HepG2 (cell line): Measurements from ENCODE around the gene LTB4R. TPM values are rescaled to one million over a fixed set of nuclear protein-coding genes. Genes with fewer than 3 reads are reported as not detected.

Experiments
- CEBPG ChIP-seq: IDR thresholded peaks from 2 replicates; pipeline ENCODE4 v1.6.1; 2016
- CHCHD3 ChIP-seq: sonication (generic); formaldehyde crosslinking; IDR thresholded peaks from 2 replicates; pipeline ENCODE4 v1.8.0; 2022; ENCODE audit warnings: mild to moderate bottlenecking, missing genetic modification reagents, moderate library complexity
- ESRRA ChIP-seq: sonication (generic); formaldehyde crosslinking; IDR thresholded peaks from 2 replicates; pipeline ENCODE4 v1.5.1; 2020; ENCODE audit warnings: mild to moderate bottlenecking, low read depth, missing genetic modification reagents
- ETV5 ChIP-seq: IDR thresholded peaks from 2 replicates; pipeline ENCODE4 v1.6.1; 2018; ENCODE audit warnings: missing biosample characterization, missing genetic modification reagents, inconsistent platforms, borderline replicate concordance
- FIP1L1 ChIP-seq: fragments of 200-400 bp; formaldehyde crosslinking; IDR thresholded peaks from 2 replicates; pipeline ENCODE4 v1.6.1; 2018; ENCODE audit warnings: low read depth, mild to moderate bottlenecking, low read length, moderate library complexity, borderline replicate concordance; ENCODE audit not compliant: insufficient read depth
- HDAC1 ChIP-seq: sonication (generic); formaldehyde crosslinking; IDR thresholded peaks from 2 replicates; pipeline ENCODE4 v1.5.1; 2020; ENCODE audit warnings: mild to moderate bottlenecking, missing genetic modification reagents
- HDAC6 ChIP-seq: fragments of 200-600 bp; sonication (generic); IDR thresholded peaks from 2 replicates; pipeline ENCODE4 v1.7.0; 2017; ENCODE audit warnings: mild to moderate bottlenecking, antibody characterized with exemption, low read length, low read depth
- HES4 ChIP-seq: sonication (generic); formaldehyde crosslinking; IDR thresholded peaks from 2 replicates; pipeline ENCODE4 v1.9.0; 2021; ENCODE audit warnings: mild to moderate bottlenecking, missing genetic modification reagents, borderline replicate concordance
- HMG20B ChIP-seq: conservative IDR thresholded peaks from 2 replicates; pipeline ENCODE4 v1.6.1; 2016; ENCODE audit warnings: missing genetic modification reagents, missing compliant biosample characterization
- HOMEZ ChIP-seq: IDR thresholded peaks from 2 replicates; pipeline ENCODE4 v1.6.1; 2016; ENCODE audit warnings: low read depth
- IKZF5 ChIP-seq: IDR thresholded peaks from 2 replicates; pipeline ENCODE4 v1.6.1; 2018; ENCODE audit warnings: missing genetic modification reagents, mild to moderate bottlenecking, missing compliant biosample characterization
- KDM5B ChIP-seq: sonication (generic); formaldehyde crosslinking; IDR thresholded peaks from 2 replicates; pipeline ENCODE4 v1.4.0; 2020; ENCODE audit warnings: missing genetic modification reagents, mild to moderate bottlenecking, borderline replicate concordance
- MXD1 ChIP-seq: sonication (generic); formaldehyde crosslinking; IDR thresholded peaks from 2 replicates; pipeline ENCODE4 v1.4.0; 2020; ENCODE audit warnings: mild to moderate bottlenecking, missing genetic modification reagents
- NFIB ChIP-seq: sonication (generic); formaldehyde crosslinking; IDR thresholded peaks from 2 replicates; pipeline ENCODE4 v1.9.0; 2021; ENCODE audit warnings: missing genetic modification reagents, mild to moderate bottlenecking, borderline replicate concordance
- SOX13 ChIP-seq, 3 experiments: fragments of 450-650 bp in 1 of 3; sonication (generic) in 1 of 3; formaldehyde crosslinking in 1 of 3; IDR thresholded peaks in 2 of 3; conservative IDR thresholded peaks in 1 of 3; 2 replicates each; pipeline versions ENCODE4 v1.5.0 to v1.6.1; 2016 to 2020; ENCODE audit warnings: antibody characterized with exemption in 1 of 3, mild to moderate bottlenecking in 1 of 3, missing compliant biosample characterization in 1 of 3, missing genetic modification reagents in 1 of 3, moderate library complexity in 1 of 3
- TAF15 ChIP-seq: fragments of 200-400 bp; formaldehyde crosslinking; IDR thresholded peaks from one replicate; pipeline ENCODE4 v1.6.1; 2018; ENCODE audit warnings: mild to moderate bottlenecking, low read depth, low read length; ENCODE audit not compliant: poor library complexity, severe bottlenecking
- THAP9 ChIP-seq: sonication (generic); formaldehyde crosslinking; IDR thresholded peaks from 2 replicates; pipeline ENCODE4; 2020; ENCODE audit warnings: missing genetic modification reagents, mild to moderate bottlenecking, borderline replicate concordance
- XRCC5 ChIP-seq: fragments of 200-400 bp; formaldehyde crosslinking; optimal IDR thresholded peaks from 2 replicates; pipeline ENCODE3; 2017; ENCODE audit warnings: mild to moderate bottlenecking, low read length
- ZNF335 ChIP-seq: sonication (generic); formaldehyde crosslinking; IDR thresholded peaks from 2 replicates; pipeline ENCODE4 v1.4.0; 2020; ENCODE audit warnings: missing genetic modification reagents
- ZNF343 ChIP-seq: sonication (generic); formaldehyde crosslinking; IDR thresholded peaks from 2 replicates; pipeline ENCODE4 v1.4.0; 2020; ENCODE audit warnings: mild to moderate bottlenecking, missing genetic modification reagents
- ZNF709 ChIP-seq: sonication (generic); formaldehyde crosslinking; IDR thresholded peaks from 2 replicates; pipeline ENCODE4 v1.5.0; 2020; ENCODE audit warnings: mild to moderate bottlenecking, missing genetic modification reagents
- ZNF746 ChIP-seq: sonication (generic); formaldehyde crosslinking; IDR thresholded peaks from 2 replicates; pipeline ENCODE4 v1.8.0; 2022; ENCODE audit warnings: mild to moderate bottlenecking, missing genetic modification reagents
- ZSCAN25 ChIP-seq: sonication (generic); formaldehyde crosslinking; IDR thresholded peaks from 2 replicates; pipeline ENCODE4 v1.8.0; 2022; ENCODE audit warnings: mild to moderate bottlenecking, missing genetic modification reagents
- polyA plus RNA-seq, 8 experiments: library from polyadenylated mRNA; depleted of rRNA in 3 of 8; stranded (reverse) in 7 of 8; unstranded in 1 of 8; fragments of >200 nt; fragmentation: Illumina TruSeq in 4 of 8; extraction: Trizol in 4 of 8; gene quantifications; 2 replicates each; pipeline versions ENCODE4 v1.2.1 to v1.2.3, GENCODE V29; 2011 to 2016; ENCODE audit warnings: low read depth in 4 of 8, missing spikeins in 1 of 8, mixed read lengths in 1 of 8; ENCODE audit not compliant: insufficient read depth in 1 of 8
- total RNA-seq, 5 experiments: library from RNA; depleted of rRNA; stranded (reverse); fragments of >200 nt; fragmentation: Illumina TruSeq; extraction: Trizol; gene quantifications; 2 replicates each; pipeline ENCODE4 v1.2.3, GENCODE V29; 2016; ENCODE audit warnings: low read depth in 1 of 5

Gene LTB4R
- total and polyA plus RNA-seq, 2 of the 13 experiments (the other 11 are each of a cell fraction or from before 2014, with no cell fraction given): 3.2 to 8.2 TPM

- TF ChIP-seq KDM5B (CRISPR knock-in tag) (no peak), HDAC6 (no peak), FIP1L1 (no peak), HOMEZ (no peak; the same call in 1 of the 2 replicates), ZNF746 (CRISPR knock-in tag) (no peak; the same call in 1 of the 2 replicates), HES4 (CRISPR knock-in tag) (no peak), XRCC5 (no peak), ZNF709 (CRISPR knock-in tag) (no peak; the same call in 1 of the 2 replicates), NFIB (CRISPR knock-in tag) (no peak; the same call in 1 of the 2 replicates), ESRRA (CRISPR knock-in tag) (no peak), CEBPG (CRISPR knock-in tag) (peak; percentile 68), SOX13 (IDR thresholded peaks at IDR 0.05) (0 out of 2 replicates have a peak, but pooled peaks have one; percentile 13), SOX13 (CRISPR knock-in tag; conservative IDR thresholded peaks at IDR 0.05 in 1 of 2, IDR thresholded peaks at IDR 0.05 in 1 of 2) (no peak), ZNF335 (no peak), MXD1 (CRISPR knock-in tag) (no peak), IKZF5 (CRISPR knock-in tag) (no peak), TAF15 (no peak), ZNF343 (CRISPR knock-in tag) (no peak), HDAC1 (CRISPR knock-in tag) (no peak), ETV5 (peak; percentile 26; the same call in 1 of the 2 replicates), ZSCAN25 (peak; percentile 84), CHCHD3 (CRISPR knock-in tag) (no peak), THAP9 (CRISPR knock-in tag) (no peak), HMG20B (peak; percentile 40; the same call in 1 of the 2 replicates)
These were observed 4.0 kb downstream of the LTB4R start (continued) for GRCh38 chr14:24315243-24315806.
